DND-41 (cell line): Measurements from ENCODE around the gene TXNRD1.

Experiments used
- EZH2 ChIP-seq: IDR thresholded peaks from 3 replicates; pipeline ENCODE4 v1.6.1; 2012; ENCODE audit warnings: borderline replicate concordance, low read depth, mild to moderate bottlenecking, moderate library complexity, low read length, inconsistent platforms; ENCODE audit not compliant: severe bottlenecking
- TF ChIP-seq, protein P1 (sequence below): IDR thresholded peaks from 2 replicates; pipeline ENCODE4 v1.5.1; 2012; ENCODE audit warnings: borderline replicate concordance, low read length, moderate library complexity, mild to moderate bottlenecking; ENCODE audit not compliant: poor library complexity, severe bottlenecking; ENCODE audit errors: extremely low read depth

GRCh38 chr12:104340925-104341611 is 125.5 kb downstream of the TXNRD1 start:
- TF ChIP-seq, protein P1, sequence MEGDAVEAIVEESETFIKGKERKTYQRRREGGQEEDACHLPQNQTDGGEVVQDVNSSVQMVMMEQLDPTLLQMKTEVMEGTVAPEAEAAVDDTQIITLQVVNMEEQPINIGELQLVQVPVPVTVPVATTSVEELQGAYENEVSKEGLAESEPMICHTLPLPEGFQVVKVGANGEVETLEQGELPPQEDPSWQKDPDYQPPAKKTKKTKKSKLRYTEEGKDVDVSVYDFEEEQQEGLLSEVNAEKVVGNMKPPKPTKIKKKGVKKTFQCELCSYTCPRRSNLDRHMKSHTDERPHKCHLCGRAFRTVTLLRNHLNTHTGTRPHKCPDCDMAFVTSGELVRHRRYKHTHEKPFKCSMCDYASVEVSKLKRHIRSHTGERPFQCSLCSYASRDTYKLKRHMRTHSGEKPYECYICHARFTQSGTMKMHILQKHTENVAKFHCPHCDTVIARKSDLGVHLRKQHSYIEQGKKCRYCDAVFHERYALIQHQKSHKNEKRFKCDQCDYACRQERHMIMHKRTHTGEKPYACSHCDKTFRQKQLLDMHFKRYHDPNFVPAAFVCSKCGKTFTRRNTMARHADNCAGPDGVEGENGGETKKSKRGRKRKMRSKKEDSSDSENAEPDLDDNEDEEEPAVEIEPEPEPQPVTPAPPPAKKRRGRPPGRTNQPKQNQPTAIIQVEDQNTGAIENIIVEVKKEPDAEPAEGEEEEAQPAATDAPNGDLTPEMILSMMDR: no peak
- no peak for TF ChIP-seq EZH2
